HG03196 (cell line): ENCODE measurements around the gene CAMTA1.
"Not testable (repeated sequence)": the region's sequence is repeated elsewhere in the genome, so short reads cannot be mapped to it uniquely, and the experiment has no call there.

Experiments used
- ATAC-seq: cut with Tn5 transposase; IDR thresholded peaks from one replicate; pipeline ENCODE4 v1.9.1; 2021; ENCODE audit not compliant: unreplicated experiment

Gene CAMTA1

GRCh38 chr1:6904476-6905170, 119.4 kb downstream of the CAMTA1 start:
- ATAC-seq = no peak

GRCh38 chr1:6905331-6905730, 120.1 kb downstream of the CAMTA1 start:
- ATAC-seq = no peak

- no peak for ATAC-seq
These were observed 120.5 kb downstream of the CAMTA1 start for GRCh38 chr1:6905790-6906189.

GRCh38 chr1:6906783-6907182, 121.5 kb downstream of the CAMTA1 start:
- no peak for ATAC-seq

GRCh38 chr1:6907201-6907600, 121.9 kb downstream of the CAMTA1 start:
- ATAC-seq = no peak

GRCh38 chr1:6907676-6908434, 122.6 kb downstream of the CAMTA1 start:
- no peak for ATAC-seq

GRCh38 chr1:6909401-6909800, 124.1 kb downstream of the CAMTA1 start:
- ATAC-seq = no peak

- no peak for ATAC-seq
These were observed 124.6 kb downstream of the CAMTA1 start for GRCh38 chr1:6909857-6910256.

GRCh38 chr1:6911021-6911941, 126.0 kb downstream of the CAMTA1 start:
- no peak for ATAC-seq

- ATAC-seq = no peak
These were observed 126.7 kb downstream of the CAMTA1 start for GRCh38 chr1:6911974-6912373.

- no peak for ATAC-seq
These were observed 127.3 kb downstream of the CAMTA1 start for GRCh38 chr1:6912518-6912917.

- no peak for ATAC-seq
These were observed 127.8 kb downstream of the CAMTA1 start for GRCh38 chr1:6913086-6913485.

GRCh38 chr1:6914706-6915105, 129.5 kb downstream of the CAMTA1 start:
- ATAC-seq = no peak

- ATAC-seq = no peak
These were observed 130.8 kb downstream of the CAMTA1 start for GRCh38 chr1:6915999-6916565.

GRCh38 chr1:6917067-6917466, 131.8 kb downstream of the CAMTA1 start:
- no peak for ATAC-seq

- no peak for ATAC-seq
These were observed 133.1 kb downstream of the CAMTA1 start for GRCh38 chr1:6918186-6918924.

- ATAC-seq = no peak
These were observed 133.8 kb downstream of the CAMTA1 start for GRCh38 chr1:6918925-6919511.

GRCh38 chr1:6921506-6921905, 136.3 kb downstream of the CAMTA1 start:
- not testable (repeated sequence) for ATAC-seq

- ATAC-seq = no peak
These were observed 137.1 kb downstream of the CAMTA1 start for GRCh38 chr1:6922096-6922931.
